GM18870 (cell line): ENCODE data around the gene CTSC.
"Not testable (repeated sequence)": the region's sequence is repeated elsewhere in the genome, so short reads cannot be mapped to it uniquely, and the experiment has no call there.

ENCODE experiments used
- ATAC-seq: cut with Tn5 transposase; IDR thresholded peaks from one replicate; pipeline ENCODE4 v1.9.1; 2021; ENCODE audit warnings: moderate library complexity; ENCODE audit not compliant: unreplicated experiment

CTSC gene

GRCh38 chr11:88353835-88354496, 16.4 kb upstream of the CTSC start:
- peak; percentile 21 for ATAC-seq

- ATAC-seq = no peak
These were observed 15.8 kb upstream of the CTSC start for GRCh38 chr11:88353386-88353785.

- no peak for ATAC-seq
These were observed 14.6 kb upstream of the CTSC start for GRCh38 chr11:88352139-88352538.

DNA sequence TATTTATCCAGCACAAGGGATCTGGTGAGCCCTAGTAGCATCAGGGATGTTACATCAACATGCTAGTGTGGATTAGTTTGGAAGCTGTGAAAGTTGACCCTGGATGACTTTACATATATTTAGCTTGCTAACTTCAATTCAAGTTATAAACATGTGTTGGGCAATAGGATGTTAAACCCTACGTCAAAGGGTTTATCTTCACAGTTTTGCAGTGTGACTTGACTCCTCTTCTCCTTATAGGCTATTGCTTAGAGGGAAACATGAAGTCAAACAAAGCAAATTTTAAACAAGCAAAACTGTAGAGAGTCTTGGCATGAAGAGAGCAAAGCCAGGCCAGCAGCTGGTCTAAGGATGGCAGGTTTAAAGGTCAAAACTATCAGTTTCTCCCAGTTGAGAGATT, 11.3 kb upstream of the CTSC start:
- no peak for ATAC-seq

DNA sequence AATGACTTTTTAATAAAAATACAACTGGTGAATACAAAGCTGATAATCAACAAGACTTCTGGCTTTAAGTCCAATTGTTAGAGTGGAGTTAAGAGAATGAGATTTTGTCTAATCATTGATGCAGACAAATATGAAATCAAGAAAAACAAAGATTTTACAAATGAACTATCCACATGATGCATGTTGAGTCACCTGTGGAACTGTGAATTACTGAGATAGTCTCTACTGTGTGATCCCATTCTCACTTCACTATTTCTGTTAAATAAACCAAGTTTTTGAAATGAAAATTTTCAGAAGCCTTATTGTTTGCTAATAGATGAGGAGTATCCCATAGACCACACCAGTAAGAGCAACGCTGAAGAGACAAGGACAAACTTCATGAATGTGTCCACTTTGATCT, 8.4 kb upstream of the CTSC start:
- ATAC-seq = no peak

DNA sequence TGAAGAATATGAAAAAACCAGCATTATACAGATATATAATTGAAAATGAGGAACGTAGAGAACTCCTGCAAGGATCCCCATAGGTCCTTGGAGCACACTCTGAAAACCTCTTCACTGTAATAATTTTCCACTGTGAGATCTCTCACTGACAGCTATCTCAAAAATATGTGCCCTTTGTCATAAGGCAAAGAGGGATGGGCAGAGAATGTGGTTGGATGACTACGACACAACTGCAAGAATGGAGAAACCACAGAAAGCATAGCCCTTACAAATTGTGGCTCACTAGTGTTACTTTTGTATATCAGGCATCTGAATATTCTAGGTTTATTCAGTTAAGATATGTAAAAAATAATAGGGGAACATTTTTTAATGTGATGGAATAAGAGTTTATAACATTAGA, 7.9 kb upstream of the CTSC start:
- no peak for ATAC-seq

DNA sequence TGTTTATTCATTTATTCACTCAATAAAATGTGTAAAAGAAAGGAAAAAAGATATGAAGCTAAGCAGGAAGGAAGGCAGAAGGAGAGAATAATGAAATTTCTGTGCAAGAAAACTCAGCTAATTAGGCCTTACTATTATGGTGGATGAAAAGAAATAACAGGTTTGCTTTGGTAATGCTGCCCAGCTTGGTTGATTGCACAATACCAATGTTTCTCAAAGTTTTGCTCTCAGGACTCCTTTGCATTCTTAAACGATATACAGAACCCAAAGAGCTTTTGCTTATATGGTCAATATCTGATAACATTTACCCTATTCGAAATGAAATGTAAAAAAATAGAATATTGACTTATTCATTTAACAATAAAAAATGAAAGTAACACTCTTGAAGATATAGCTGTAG, 7.3 kb upstream of the CTSC start:
- no peak for ATAC-seq

DNA sequence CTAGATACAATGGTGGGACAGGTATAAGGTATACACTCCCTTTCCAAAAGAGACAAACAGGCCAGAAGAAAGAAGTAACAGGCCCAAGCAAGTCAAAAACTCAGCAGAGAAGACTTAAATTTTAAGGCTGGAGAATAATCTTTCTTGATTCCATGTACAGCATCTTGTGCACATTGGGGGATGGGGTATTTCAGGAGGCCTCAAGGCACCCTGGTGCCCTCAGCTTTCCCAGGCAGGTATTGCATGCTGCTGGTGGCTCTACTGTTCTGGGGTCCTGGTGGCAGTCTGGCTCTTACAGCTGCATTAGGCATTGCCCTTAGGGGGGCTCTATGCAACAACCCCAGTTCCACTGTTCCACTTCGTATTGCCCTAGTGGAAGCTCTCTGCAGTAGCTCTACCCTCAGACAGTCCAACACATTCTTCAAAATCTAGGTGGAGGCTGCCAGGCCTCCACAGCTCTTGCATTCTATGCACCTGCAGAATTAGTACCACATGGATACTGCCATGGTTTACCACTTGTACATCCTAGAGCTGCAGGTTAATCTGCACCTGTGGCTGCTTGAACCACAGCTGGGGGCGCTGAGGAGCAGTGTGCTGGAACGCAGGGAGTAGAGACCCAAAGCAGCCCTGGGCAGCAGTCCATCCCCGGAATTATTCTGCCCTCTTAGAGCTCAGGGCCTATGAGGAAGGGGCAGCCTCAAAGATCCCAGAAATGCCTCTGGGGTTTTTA, 4.2 kb upstream of the CTSC start:
- no peak for ATAC-seq

DNA sequence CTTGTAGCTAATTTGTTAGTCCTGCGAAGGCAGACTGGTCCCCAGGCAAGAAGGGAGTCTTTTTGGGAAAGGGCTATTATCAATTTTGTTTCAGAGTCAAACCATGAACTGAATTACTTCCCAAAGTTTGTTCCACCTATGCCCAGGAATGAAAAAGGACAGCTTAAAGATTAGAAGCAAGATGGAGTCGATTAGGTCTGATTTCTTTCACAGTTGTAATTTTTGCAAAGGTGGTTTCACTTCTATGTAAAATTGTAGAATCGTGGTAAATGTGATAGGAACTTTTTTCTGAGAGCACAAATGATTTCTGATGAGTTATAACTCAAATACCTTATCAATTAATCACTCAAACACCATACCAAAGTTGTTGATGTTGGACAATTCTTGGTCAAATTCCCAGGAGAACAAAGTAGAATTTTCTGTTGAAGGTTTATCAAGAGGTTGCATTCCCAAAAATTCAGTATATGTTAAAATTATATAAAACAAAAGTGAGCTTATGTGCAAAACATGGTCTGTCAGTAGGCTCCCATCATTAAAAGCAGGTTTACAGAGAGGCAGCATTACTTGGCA, 2.9 kb upstream of the CTSC start:
- no peak for ATAC-seq

GRCh38 chr11:88337987-88338668, 592 bp upstream of the CTSC start:
- peak; percentile 40 for ATAC-seq

DNA sequence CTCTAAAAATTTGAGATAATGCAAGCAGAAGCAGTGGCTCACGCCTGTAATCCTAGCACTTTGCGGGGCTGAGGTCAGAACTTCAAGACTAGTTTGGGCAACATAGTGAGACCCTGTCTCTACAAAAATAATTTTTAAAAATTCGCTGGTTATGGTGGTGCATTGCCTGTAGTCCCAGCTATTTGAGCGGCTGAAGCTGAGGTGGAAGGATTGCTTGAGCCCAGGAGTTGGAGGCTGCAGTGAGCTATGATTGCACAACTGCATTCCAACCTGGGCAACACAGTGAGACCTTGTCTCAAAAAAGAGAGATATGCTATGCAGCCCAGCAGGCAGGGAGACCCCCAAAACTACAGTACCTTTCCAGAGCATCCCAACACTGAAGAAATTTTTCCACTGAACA, 2.3 kb downstream of the CTSC start:
- no peak for ATAC-seq

DNA sequence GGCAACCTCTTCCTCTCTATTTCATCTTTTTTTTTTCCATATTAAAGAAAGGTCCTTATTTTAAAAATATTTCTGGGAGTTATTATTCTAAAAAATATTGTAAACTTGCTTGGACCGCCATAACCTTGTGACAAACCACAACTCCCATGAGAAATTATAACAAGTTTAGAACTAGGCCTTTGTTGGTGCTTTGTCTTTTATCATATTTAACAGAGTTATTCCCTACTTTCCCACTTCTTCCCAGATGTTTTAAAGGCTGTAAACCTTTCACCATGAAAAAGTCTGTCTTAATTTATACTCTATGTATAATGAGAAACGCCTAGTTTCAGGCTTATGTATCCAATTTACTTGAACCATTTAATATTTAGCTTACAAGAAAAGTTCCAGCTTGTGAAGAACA, 3.7 kb downstream of the CTSC start:
- no peak for ATAC-seq

GRCh38 chr11:88332851-88333250, 4.7 kb downstream of the CTSC start:
- ATAC-seq = no peak

- ATAC-seq = no peak
These were observed 6.6 kb downstream of the CTSC start for GRCh38 chr11:88330826-88331428.

DNA sequence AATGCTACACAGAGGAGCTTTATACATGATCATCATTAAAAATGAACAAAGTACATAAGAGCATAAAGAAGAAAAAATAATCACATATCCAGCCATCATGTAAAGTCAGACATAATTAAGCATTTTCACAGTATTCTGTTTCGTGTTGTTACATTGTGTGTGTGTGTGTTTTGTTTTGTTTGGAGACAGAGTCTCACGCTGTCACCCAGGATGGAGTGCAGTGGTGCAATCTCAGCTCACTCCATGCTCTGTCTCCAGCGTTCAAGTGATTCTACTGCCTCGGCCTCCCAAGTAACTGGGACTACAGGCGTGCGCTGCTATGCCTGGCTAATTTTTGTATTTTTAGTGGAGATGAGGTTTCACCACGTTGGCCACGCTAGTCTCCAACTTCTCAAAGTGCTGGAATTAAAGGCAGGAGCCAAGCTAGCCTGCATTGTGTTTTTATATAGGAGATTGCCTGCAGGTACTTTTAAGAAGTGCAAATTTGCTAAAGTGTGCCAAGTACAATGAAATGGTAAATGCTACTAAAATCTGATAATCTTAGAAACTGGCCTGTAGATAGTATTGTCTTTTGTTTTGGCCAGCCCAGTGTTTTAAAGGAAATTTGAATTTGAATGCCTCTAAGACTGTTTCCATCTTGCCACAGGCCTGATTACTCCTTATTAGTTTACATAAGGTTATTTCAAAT, 7.8 kb downstream of the CTSC start:
- no peak for ATAC-seq

DNA sequence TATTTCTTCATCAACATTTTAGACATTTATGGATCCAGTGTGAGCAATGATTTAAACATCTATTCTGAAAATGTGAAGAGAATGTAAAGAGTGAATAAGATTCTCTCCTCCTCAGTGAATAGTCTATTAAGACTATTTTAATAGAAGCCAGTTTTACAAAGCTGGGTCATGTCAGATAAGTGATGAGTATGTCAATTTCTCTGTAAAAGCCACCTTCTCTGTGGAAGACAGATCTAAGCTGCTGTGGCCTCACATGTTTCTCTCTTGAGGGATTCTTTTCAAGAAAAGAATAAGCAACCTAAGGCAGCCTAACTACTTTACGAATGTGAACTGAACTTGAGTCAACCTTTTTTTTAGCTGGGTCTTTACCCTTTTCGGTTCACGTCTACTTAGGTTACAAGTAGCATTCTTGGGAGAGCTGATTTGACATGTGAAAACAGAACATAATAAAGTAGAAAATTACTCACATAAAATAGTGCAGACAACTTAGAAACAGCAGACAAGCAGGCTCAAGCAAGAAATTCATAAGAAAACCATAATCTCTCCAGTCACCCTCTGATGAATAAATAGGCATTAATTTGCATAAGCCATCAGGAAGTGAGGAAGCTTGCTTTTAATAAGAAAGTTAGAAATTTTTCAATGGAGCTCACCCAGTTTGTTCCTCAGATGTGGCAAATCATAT, 9.9 kb downstream of the CTSC start:
- ATAC-seq = peak; percentile 21

DNA sequence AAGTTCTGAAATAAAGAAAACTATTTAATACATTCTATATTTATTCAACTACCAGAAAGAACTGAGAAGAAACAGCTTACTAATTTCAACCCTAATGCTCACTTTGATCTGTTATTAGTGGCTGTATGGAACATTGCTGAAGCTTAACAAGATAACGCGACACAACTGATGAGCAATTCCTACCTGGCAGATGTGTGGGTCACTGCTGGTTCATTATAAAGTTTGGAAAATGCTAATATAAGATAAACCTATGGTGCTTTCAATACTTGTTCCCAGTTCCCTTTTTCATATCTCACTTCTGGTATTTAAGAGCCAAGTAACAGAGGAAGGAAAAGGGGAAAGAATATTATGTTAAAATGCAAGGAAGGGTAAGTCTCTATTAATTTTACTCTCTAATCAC, 10.5 kb downstream of the CTSC start:
- peak; percentile 57 for ATAC-seq

GRCh38 chr11:88326099-88326498, 11.4 kb downstream of the CTSC start:
- ATAC-seq = no peak

DNA sequence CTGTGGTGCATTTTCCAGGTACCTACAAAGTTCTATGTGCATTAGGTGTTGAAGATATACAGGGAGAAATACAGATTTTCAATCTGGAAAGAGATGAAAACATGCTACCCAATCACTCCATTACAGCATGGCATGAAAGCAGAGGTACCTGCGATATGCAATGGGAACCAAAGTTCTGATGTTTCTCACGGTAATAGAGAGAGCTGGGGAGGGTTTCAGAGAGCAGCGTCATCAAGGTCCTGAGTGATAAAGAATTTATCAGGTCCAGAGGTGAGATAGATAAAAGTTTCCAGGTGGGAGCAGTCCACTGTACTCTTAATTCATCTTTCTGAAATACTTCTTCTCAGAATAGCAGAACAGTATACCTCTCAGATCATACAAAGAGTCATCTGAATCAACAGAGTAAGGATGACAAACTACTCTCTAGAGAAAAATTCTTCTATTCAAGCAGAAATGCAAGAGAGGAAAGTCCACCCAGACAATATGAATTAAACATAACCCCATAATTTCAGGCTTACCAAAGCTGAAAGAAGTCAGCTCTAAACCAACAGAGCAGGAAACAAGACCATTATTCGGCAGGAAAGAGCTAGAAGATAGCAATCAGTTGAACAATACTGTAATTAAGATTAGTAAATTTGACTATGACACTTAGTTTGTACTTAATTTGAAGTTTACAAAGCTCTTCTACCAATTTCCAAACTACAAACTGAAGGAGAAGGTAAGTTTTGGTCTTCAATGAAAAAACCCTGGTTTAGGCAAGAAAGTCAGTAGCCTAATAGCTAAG, 12.8 kb downstream of the CTSC start:
- ATAC-seq = no peak

DNA sequence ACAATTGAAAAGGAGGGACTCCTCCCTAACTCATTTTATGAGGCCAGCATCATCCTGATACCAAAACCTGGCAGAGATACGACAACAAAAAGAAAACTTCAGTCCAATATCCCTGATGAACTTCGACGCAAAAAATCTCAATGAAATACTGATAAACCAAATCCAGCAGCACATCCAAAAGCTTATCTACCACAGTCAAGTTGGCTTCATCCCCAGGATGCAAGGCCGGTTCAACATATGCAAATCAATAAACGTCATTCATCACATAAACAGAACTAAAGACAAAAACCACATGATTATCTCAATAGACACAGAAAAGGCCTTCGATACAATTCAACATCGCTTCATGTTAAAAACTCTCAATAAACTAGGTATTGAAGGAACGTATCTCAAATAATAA, 14.7 kb downstream of the CTSC start:
- ATAC-seq = not testable (repeated sequence)
